Measurements from ENCODE around the gene FHOD3.

GRCh38 chr18:36396190-36396589 lies 98.7 kb downstream of the FHOD3 start:
- TF ChIP-seq POLR2A (IDR thresholded peaks at IDR 0.05): no peak
- TF ChIP-seq, protein P1, sequence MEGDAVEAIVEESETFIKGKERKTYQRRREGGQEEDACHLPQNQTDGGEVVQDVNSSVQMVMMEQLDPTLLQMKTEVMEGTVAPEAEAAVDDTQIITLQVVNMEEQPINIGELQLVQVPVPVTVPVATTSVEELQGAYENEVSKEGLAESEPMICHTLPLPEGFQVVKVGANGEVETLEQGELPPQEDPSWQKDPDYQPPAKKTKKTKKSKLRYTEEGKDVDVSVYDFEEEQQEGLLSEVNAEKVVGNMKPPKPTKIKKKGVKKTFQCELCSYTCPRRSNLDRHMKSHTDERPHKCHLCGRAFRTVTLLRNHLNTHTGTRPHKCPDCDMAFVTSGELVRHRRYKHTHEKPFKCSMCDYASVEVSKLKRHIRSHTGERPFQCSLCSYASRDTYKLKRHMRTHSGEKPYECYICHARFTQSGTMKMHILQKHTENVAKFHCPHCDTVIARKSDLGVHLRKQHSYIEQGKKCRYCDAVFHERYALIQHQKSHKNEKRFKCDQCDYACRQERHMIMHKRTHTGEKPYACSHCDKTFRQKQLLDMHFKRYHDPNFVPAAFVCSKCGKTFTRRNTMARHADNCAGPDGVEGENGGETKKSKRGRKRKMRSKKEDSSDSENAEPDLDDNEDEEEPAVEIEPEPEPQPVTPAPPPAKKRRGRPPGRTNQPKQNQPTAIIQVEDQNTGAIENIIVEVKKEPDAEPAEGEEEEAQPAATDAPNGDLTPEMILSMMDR (IDR thresholded peaks at IDR 0.05): no peak

Measured in uterus (tissue), 2 donors.